Liver (tissue), 9 donors: ENCODE results near the gene ENTHD1. TPM values are rescaled to one million over a fixed set of nuclear protein-coding genes. Genes with fewer than 3 reads are reported as not detected.

Source experiments
- DNase-seq: peaks from one replicate; pipeline ENCODE4 v3.0.0-alpha.2; 2017; ENCODE audit warnings: low spot score
- H3K27ac ChIP-seq, 2 donors: one replicate each; pipeline ENCODE4 v1.7.0; 2013; ENCODE audit warnings: inconsistent platforms in 2 of 2, low read length in 2 of 2, control low read depth in 1 of 2, low read depth in 1 of 2, mild to moderate bottlenecking in 1 of 2
- H3K27me3 ChIP-seq, 4 donors: one replicate each; pipeline versions ENCODE4 v1.6.1 to v1.7.0; 2013; ENCODE audit warnings: low read length in 3 of 4, inconsistent platforms in 1 of 4, mild to moderate bottlenecking in 1 of 4, moderate library complexity in 1 of 4; ENCODE audit not compliant: control insufficient read depth in 4 of 4, insufficient read depth in 4 of 4
- H3K36me3 ChIP-seq, 4 donors: one replicate each; pipeline versions ENCODE4 v1.6.1 to v1.7.0; 2013; ENCODE audit warnings: low read length in 3 of 4, mild to moderate bottlenecking in 3 of 4, low read depth in 1 of 4, moderate library complexity in 1 of 4; ENCODE audit not compliant: control insufficient read depth in 4 of 4, insufficient read depth in 3 of 4
- H3K4me1 ChIP-seq, 4 donors: one replicate each; pipeline versions ENCODE4 v1.6.1 to v1.7.0; 2013; ENCODE audit warnings: low read length in 3 of 4, mild to moderate bottlenecking in 3 of 4, moderate library complexity in 1 of 4; ENCODE audit not compliant: control insufficient read depth in 4 of 4, insufficient read depth in 4 of 4
- H3K4me3 ChIP-seq, 3 donors: one replicate each; pipeline versions ENCODE4 v1.6.1 to v1.7.0; 2013; ENCODE audit warnings: low read length in 3 of 3, control low read depth in 1 of 3, low read depth in 1 of 3, mild to moderate bottlenecking in 1 of 3
- H3K9ac ChIP-seq, 2 donors: one replicate each; pipeline ENCODE4 v1.7.0; 2013; ENCODE audit warnings: low read length in 2 of 2, mild to moderate bottlenecking in 2 of 2, moderate library complexity in 2 of 2, control low read depth in 1 of 2, low read depth in 1 of 2
- H3K9me3 ChIP-seq, 4 donors: one replicate each; pipeline versions ENCODE4 v1.6.1 to v1.7.0; 2013; ENCODE audit warnings: low read length in 3 of 4; ENCODE audit not compliant: control insufficient read depth in 4 of 4
- ATF3 ChIP-seq: IDR thresholded peaks from 2 replicates; pipeline ENCODE4 v1.6.1; 2016; ENCODE audit warnings: antibody characterized with exemption
- CTCF ChIP-seq: fragments of 150-350 bp; IDR thresholded peaks from 2 replicates; pipeline ENCODE4 v1.5.1; 2017; ENCODE audit warnings: improper control_type of control experiment, low read depth, low read length; ENCODE audit not compliant: missing input control
- EGR1 ChIP-seq, 2 donors: IDR thresholded peaks; 2 replicates each; pipeline ENCODE4 v1.6.1; 2016 to 2018; ENCODE audit warnings: antibody characterized with exemption in 2 of 2, low read depth in 2 of 2
- FOXA1 ChIP-seq: IDR thresholded peaks from 2 replicates; pipeline ENCODE4 v1.6.1; 2016; ENCODE audit warnings: antibody characterized with exemption
- FOXA2 ChIP-seq: IDR thresholded peaks from 2 replicates; pipeline ENCODE4 v1.6.1; 2016; ENCODE audit warnings: antibody characterized with exemption
- HNF4G ChIP-seq: IDR thresholded peaks from 2 replicates; pipeline ENCODE4 v1.6.1; 2016; ENCODE audit warnings: antibody characterized with exemption
- JUND ChIP-seq, 2 donors: IDR thresholded peaks; 2 replicates each; pipeline ENCODE4 v1.6.1; 2016; ENCODE audit warnings: antibody characterized with exemption in 2 of 2
- MAX ChIP-seq: IDR thresholded peaks from 2 replicates; pipeline ENCODE4 v1.6.1; 2016; ENCODE audit warnings: antibody characterized with exemption
- NR2F2 ChIP-seq: IDR thresholded peaks from 2 replicates; pipeline ENCODE4 v1.6.1; 2016; ENCODE audit warnings: antibody characterized with exemption
- RAD21 ChIP-seq, 2 donors: IDR thresholded peaks; 2 replicates each; pipeline ENCODE4 v1.6.1; 2016; ENCODE audit warnings: antibody characterized with exemption in 2 of 2, mild to moderate bottlenecking in 2 of 2
- REST ChIP-seq: IDR thresholded peaks from 2 replicates; pipeline ENCODE4 v1.6.1; 2016; ENCODE audit warnings: antibody characterized with exemption, mild to moderate bottlenecking
- SP1 ChIP-seq: IDR thresholded peaks from 2 replicates; pipeline ENCODE4 v1.6.1; 2018; ENCODE audit warnings: antibody characterized with exemption, mild to moderate bottlenecking
- TAF1 ChIP-seq: conservative IDR thresholded peaks from 2 replicates; pipeline ENCODE4 v1.6.1; 2016; ENCODE audit warnings: antibody characterized with exemption, mild to moderate bottlenecking
- YY1 ChIP-seq: IDR thresholded peaks from 2 replicates; pipeline ENCODE4 v1.6.1; 2016; ENCODE audit warnings: antibody characterized with exemption, mild to moderate bottlenecking
- ZBTB33 ChIP-seq: IDR thresholded peaks from 2 replicates; pipeline ENCODE4 v1.6.1; 2016; ENCODE audit warnings: antibody characterized with exemption
- WGBS: extraction: QIAGEN DNeasy Blood & Tissue Kit; methylation state at CpG from one replicate; pipeline ENCODE4 v1.1.7; 2013; 5-methylcytosine and 5-hydroxymethylcytosine counted together
- polyA plus RNA-seq, 2 donors: library from polyadenylated mRNA; stranded (reverse) in 1 of 2; unstranded in 1 of 2; fragments of 200-250 nt in 1 of 2; fragments of >200 nt in 1 of 2; fragmentation: Nextera tagmentation in 1 of 2; extraction: Ambion mirVana in 1 of 2; gene quantifications; one replicate each; pipeline versions ENCODE4 v1.2.1 to v1.2.3, GENCODE V29; 2013 to 2015
- total RNA-seq, 2 donors: library from RNA; depleted of rRNA; stranded (reverse); fragments of >200 nt; gene quantifications; one replicate each; pipeline ENCODE4 v1.2.3, GENCODE V29; 2014
- donor health status: healthy.
- donor health status: healthy.
- donor health status: healthy.
- donor health status: healthy.
- donor health status: healthy.

ENTHD1 gene
- total and polyA plus RNA-seq, 4 donors = not detected

- no peaks in the 10 kb centered on the region for H3K36me3 ChIP-seq
- H3K9me3 ChIP-seq = no peaks in the 10 kb centered on the region
- no peaks in the 10 kb centered on the region for H3K4me1 ChIP-seq
- DNase-seq = no peak
- no peak overlapping the region for H3K27ac ChIP-seq
- H3K9ac ChIP-seq = no peak overlapping the region
- H3K4me3 ChIP-seq = no peak overlapping the region
- 85% methylated on average over 3 of the region's 3 CpGs for WGBS
- no peak for TF ChIP-seq EGR1 (IDR thresholded peaks at IDR 0.05; ENCODE audit: low read depth in 2 of 2)
- no peak for TF ChIP-seq YY1
- no peak for TF ChIP-seq FOXA2
- no peak for TF ChIP-seq FOXA1
- TF ChIP-seq ZBTB33 = no peak
- TF ChIP-seq SP1 = no peak
- peaks cover 0 to 2% (median 0%) of the 10 kb centered on the region in 4 donors for H3K27me3 ChIP-seq
Observed at GRCh38 chr22:39825661-39826102, 67.9 kb downstream of the ENTHD1 start.

GRCh38 chr22:39821008-39821407 is 72.6 kb downstream of the ENTHD1 start:
- no peak for DNase-seq
- H3K27me3 ChIP-seq = peaks cover 0 to 5% (median 0%) of the 10 kb centered on the region in 4 donors
- H3K9ac ChIP-seq = no peak overlapping the region
- no peak overlapping the region for H3K27ac ChIP-seq
- H3K4me3 ChIP-seq = no peak overlapping the region
- TF ChIP-seq ZBTB33 = no peak
- TF ChIP-seq RAD21 (IDR thresholded peaks at IDR 0.05) = no peak
- TF ChIP-seq HNF4G = no peak
- no peak for TF ChIP-seq CTCF
- no peak for TF ChIP-seq JUND (IDR thresholded peaks at IDR 0.05)
- TF ChIP-seq FOXA2 = no peak
- TF ChIP-seq ATF3 = no peak
- no peaks in the 10 kb centered on the region for H3K4me1 ChIP-seq
- no peaks in the 10 kb centered on the region for H3K36me3 ChIP-seq
- H3K9me3 ChIP-seq = no peaks in the 10 kb centered on the region
- 76% methylated on average over 3 of the region's 3 CpGs for WGBS

DNA sequence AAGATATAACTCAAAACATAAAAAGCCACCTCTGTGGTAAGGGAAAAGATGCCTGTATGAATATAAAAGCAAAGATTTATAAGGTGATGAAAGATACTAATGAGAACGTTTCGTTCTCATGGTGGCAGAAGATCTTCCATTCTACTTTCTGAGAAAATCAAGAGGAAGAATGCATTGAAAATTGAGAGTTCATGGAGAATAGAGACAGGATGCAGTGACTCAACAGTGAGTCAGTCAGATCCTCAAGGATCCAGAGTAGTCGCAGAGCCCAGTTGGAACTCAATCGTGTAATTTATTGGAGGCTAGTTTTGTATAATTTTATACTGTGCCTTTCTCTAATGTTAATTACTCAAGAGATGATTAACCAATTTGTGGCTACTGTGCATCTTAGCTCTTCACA is 73.3 kb downstream of the ENTHD1 start:
- Histone ChIP-seq H3K4me1 (no peaks in the 10 kb centered on the region), H3K9me3 (no peaks in the 10 kb centered on the region), H3K9ac (no peak overlapping the region), H3K27ac (no peak overlapping the region), H3K27me3 (peaks cover 0 to 5% (median 0%) of the 10 kb centered on the region in 4 donors), H3K36me3 (no peaks in the 10 kb centered on the region), H3K4me3 (no peak overlapping the region)
- TF ChIP-seq TAF1 (no peak), MAX (no peak), NR2F2 (no peak), REST (no peak), SP1 (no peak), FOXA2 (no peak), CTCF (no peak), EGR1 (IDR thresholded peaks at IDR 0.05; ENCODE audit: low read depth in 2 of 2) (no peak)
- DNase-seq = no peak
- 75% methylated on average over 4 of the region's 4 CpGs for WGBS
